H9 (cell line): ENCODE data around the gene CDR2. TPM values are rescaled to one million over a fixed set of nuclear protein-coding genes. Genes with fewer than 3 reads are reported as not detected.

Source experiments
- DNase-seq: peaks from one replicate; pipeline ENCODE4 v3.0.0-alpha.2; 2017
- H2AFZ ChIP-seq: one replicate; pipeline ENCODE4 v1.6.1; 2013; ENCODE audit warnings: mild to moderate bottlenecking, low read length, control low read depth, moderate library complexity
- H2AK5ac ChIP-seq: 2 replicates; pipeline ENCODE4 v1.6.1; 2013; ENCODE audit warnings: low read length, control low read depth, mixed read lengths; ENCODE audit not compliant: insufficient read length
- H2BK120ac ChIP-seq: one replicate; pipeline ENCODE4 v1.6.1; 2013; ENCODE audit warnings: low read depth, mild to moderate bottlenecking, low read length, control low read depth, inconsistent platforms; ENCODE audit not compliant: poor library complexity, severe bottlenecking
- H2BK12ac ChIP-seq: 2 replicates; pipeline ENCODE4 v1.6.1; 2013; ENCODE audit warnings: low read length, control low read depth, mixed read lengths, low read depth; ENCODE audit not compliant: insufficient read length
- H2BK15ac ChIP-seq: 2 replicates; pipeline ENCODE4 v1.6.1; 2013; ENCODE audit warnings: low read depth, low read length, control low read depth
- H2BK20ac ChIP-seq: one replicate; pipeline ENCODE4 v1.6.1; 2013; ENCODE audit warnings: low read depth, mild to moderate bottlenecking, low read length, control low read depth, inconsistent platforms; ENCODE audit not compliant: poor library complexity, severe bottlenecking
- H2BK5ac ChIP-seq: 2 replicates; pipeline ENCODE4 v1.6.1; 2013; ENCODE audit warnings: low read length, control low read depth, mixed read lengths; ENCODE audit not compliant: insufficient read length
- H3K14ac ChIP-seq: 2 replicates; pipeline ENCODE4 v1.6.1; 2013; ENCODE audit warnings: low read length, control low read depth; ENCODE audit not compliant: insufficient read depth
- H3K18ac ChIP-seq: 2 replicates; pipeline ENCODE4 v1.6.1; 2013; ENCODE audit warnings: low read depth, mild to moderate bottlenecking, mixed read lengths, low read length, control low read depth; ENCODE audit not compliant: insufficient read length
- H3K23ac ChIP-seq: 2 replicates; pipeline ENCODE4 v1.6.1; 2013; ENCODE audit warnings: low read length, control low read depth, mixed read lengths, low read depth; ENCODE audit not compliant: insufficient read length
- H3K23me2 ChIP-seq: 2 replicates; pipeline ENCODE4 v1.6.1; 2013; ENCODE audit warnings: low read depth, mild to moderate bottlenecking, mixed read lengths, low read length, control low read depth; ENCODE audit not compliant: insufficient read length, poor library complexity, severe bottlenecking
- H3K27ac ChIP-seq: 2 replicates; pipeline ENCODE4 v1.5.1; 2013; ENCODE audit warnings: low read length, control low read depth, mixed read lengths, low read depth; ENCODE audit not compliant: insufficient read length
- H3K27me3 ChIP-seq: 2 replicates; pipeline ENCODE4 v1.6.1; 2013; ENCODE audit warnings: low read length, control low read depth, inconsistent platforms; ENCODE audit not compliant: insufficient read depth
- H3K4ac ChIP-seq: 2 replicates; pipeline ENCODE4 v1.6.1; 2013; ENCODE audit warnings: low read depth, mild to moderate bottlenecking, control low read depth, inconsistent platforms, low read length, moderate library complexity
- H3K4me1 ChIP-seq: 2 replicates; pipeline ENCODE4 v1.6.1; 2013; ENCODE audit warnings: low read length, control low read depth, inconsistent platforms; ENCODE audit not compliant: insufficient read depth
- H3K4me2 ChIP-seq: 2 replicates; pipeline ENCODE4 v1.6.1; 2013; ENCODE audit warnings: low read length, control low read depth, mixed read lengths; ENCODE audit not compliant: insufficient read length, insufficient read depth
- H3K56ac ChIP-seq: 2 replicates; pipeline ENCODE4 v1.6.1; 2013; ENCODE audit warnings: low read depth, mild to moderate bottlenecking, mixed read lengths, low read length, control low read depth; ENCODE audit not compliant: insufficient read length
- H3K79me1 ChIP-seq: 2 replicates; pipeline ENCODE4 v1.6.1; 2013; ENCODE audit warnings: low read depth, mild to moderate bottlenecking, moderate library complexity, low read length, control low read depth, inconsistent platforms; ENCODE audit not compliant: insufficient read depth, poor library complexity, severe bottlenecking
- H3K79me2 ChIP-seq: 2 replicates; pipeline ENCODE4 v1.6.1; 2013; ENCODE audit warnings: low read length, control low read depth, inconsistent platforms; ENCODE audit not compliant: insufficient read depth
- H3K9ac ChIP-seq: 2 replicates; pipeline ENCODE4 v1.6.1; 2013; ENCODE audit warnings: low read length, control low read depth, mixed read lengths; ENCODE audit not compliant: insufficient read length; ENCODE audit errors: extremely low read depth
- H3K9me3 ChIP-seq: one replicate; pipeline ENCODE4 v1.6.1; 2013; ENCODE audit warnings: low read depth, low read length, inconsistent platforms; ENCODE audit not compliant: control insufficient read depth
- H3T11ph ChIP-seq: one replicate; pipeline ENCODE4 v1.6.1; 2013; ENCODE audit warnings: mild to moderate bottlenecking, low read length, control low read depth, inconsistent platforms
- H4K20me1 ChIP-seq: one replicate; pipeline ENCODE4 v1.6.1; 2013; ENCODE audit not compliant: control insufficient read depth, insufficient read length, insufficient read depth
- H4K5ac ChIP-seq: 2 replicates; pipeline ENCODE4 v1.6.1; 2013; ENCODE audit warnings: low read depth, mild to moderate bottlenecking, mixed read lengths, low read length, control low read depth; ENCODE audit not compliant: insufficient read length
- H4K8ac ChIP-seq: replicated peaks from 2 replicates; pipeline ENCODE4 v1.6.1; 2013; ENCODE audit warnings: low read length, control low read depth, mixed read lengths, low read depth; ENCODE audit not compliant: insufficient read length
- H4K91ac ChIP-seq: 2 replicates; pipeline ENCODE4 v1.6.1; 2013; ENCODE audit warnings: low read depth, mild to moderate bottlenecking, moderate library complexity, mixed read lengths, low read length, control low read depth; ENCODE audit not compliant: insufficient read length
- H3K27ac Mint-ChIP-seq, 3 experiments: 2 replicates in 2 of 3; 3 replicates in 1 of 3; pipeline ENCODE4 v1.8.0; 2020 to 2021; ENCODE audit warnings: mixed read lengths in 3 of 3, mild to moderate bottlenecking in 1 of 3, moderate library complexity in 1 of 3
- H3K27me3 Mint-ChIP-seq: 2 replicates; pipeline ENCODE4 v1.8.0; 2021; ENCODE audit warnings: low read depth, mild to moderate bottlenecking, moderate library complexity, mixed read lengths
- H3K36me3 Mint-ChIP-seq, 3 experiments: 2 replicates in 2 of 3; 3 replicates in 1 of 3; pipeline ENCODE4 v1.8.0; 2020 to 2021; ENCODE audit warnings: low read depth in 3 of 3, mixed read lengths in 3 of 3; ENCODE audit not compliant: insufficient read depth in 1 of 3
- H3K4me1 Mint-ChIP-seq, 2 experiments: 2 replicates each; pipeline ENCODE4 v1.8.0; 2020; ENCODE audit warnings: mixed read lengths in 2 of 2
- H3K4me3 Mint-ChIP-seq, 2 experiments: 2 replicates in 1 of 2; 3 replicates in 1 of 2; pipeline ENCODE4 v1.8.0; 2020 to 2021; ENCODE audit warnings: mild to moderate bottlenecking in 2 of 2, mixed read lengths in 2 of 2, moderate library complexity in 1 of 2
- H3K9me3 Mint-ChIP-seq, 2 experiments: 2 replicates in 1 of 2; 3 replicates in 1 of 2; pipeline ENCODE4 v1.8.0; 2020; ENCODE audit warnings: mild to moderate bottlenecking in 2 of 2, mixed read lengths in 2 of 2, moderate library complexity in 1 of 2
- total RNA-seq: library from RNA; stranded (reverse); gene quantifications from 2 replicates; pipeline ENCODE4 v1.2.1, GENCODE V29; 2021
- TF ChIP-seq, protein P1 (sequence below): fragments of 200-600 bp; sonication (generic); conservative IDR thresholded peaks from 3 replicates; pipeline ENCODE4 v1.8.0; 2021; ENCODE audit warnings: antibody characterized with exemption, mild to moderate bottlenecking

CDR2 gene
- total RNA-seq, 1 experiment from 2014 or later, result 33.4 TPM

DNA sequence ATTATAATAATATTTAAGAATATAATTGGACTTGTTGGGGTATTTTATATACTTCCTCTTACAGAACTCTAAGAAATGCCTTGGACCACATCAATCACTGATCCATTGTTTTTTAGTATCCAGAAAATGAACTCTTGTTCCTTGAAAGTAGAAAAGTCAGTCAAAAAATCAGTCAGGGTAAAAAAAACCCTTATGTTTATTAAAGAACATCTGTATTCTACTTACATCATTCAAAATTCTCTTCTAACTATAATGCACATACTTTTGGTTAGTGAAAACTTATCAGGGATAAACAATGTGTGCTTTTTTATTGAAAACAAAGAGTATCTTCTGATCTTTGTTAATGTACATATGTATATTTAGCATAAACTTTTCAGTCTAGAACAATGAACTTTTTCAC is 23.5 kb upstream of the CDR2 start:
- Histone ChIP-seq H3K4me2 (no peak overlapping the region), H3K56ac (no peak overlapping the region), H3K27me3 (no peaks in the 10 kb centered on the region), H2BK5ac (no peak overlapping the region), H4K8ac (no peak overlapping the region), H3K23me2 (no peaks in the 10 kb centered on the region), H3K9me3 (no peaks in the 10 kb centered on the region), H3K27ac (no peak overlapping the region), H4K5ac (no peak overlapping the region), H3K18ac (no peak overlapping the region), H2BK15ac (no peak overlapping the region), H2BK12ac (no peak overlapping the region), H3K79me2 (no peaks in the 10 kb centered on the region), H2BK20ac (no peak overlapping the region), H3K9ac (no peak overlapping the region), H2AFZ (no peak overlapping the region), H3T11ph (no peak overlapping the region), H3K4me1 (no peaks in the 10 kb centered on the region), H3K4ac (no peak overlapping the region), H2BK120ac (no peak overlapping the region), H3K14ac (no peak overlapping the region), H4K91ac (no peak overlapping the region), H2AK5ac (no peak overlapping the region), H3K23ac (no peak overlapping the region), H4K20me1 (no peaks in the 10 kb centered on the region), H3K79me1 (no peaks in the 10 kb centered on the region)
- Mint-ChIP-seq H3K36me3 (no peaks in the 10 kb centered on the region), H3K27ac (no peak overlapping the region), H3K27me3 (no peaks in the 10 kb centered on the region), H3K4me3 (no peak overlapping the region), H3K4me1 (no peaks in the 10 kb centered on the region), H3K9me3 (no peaks in the 10 kb centered on the region)
- TF ChIP-seq, protein P1, sequence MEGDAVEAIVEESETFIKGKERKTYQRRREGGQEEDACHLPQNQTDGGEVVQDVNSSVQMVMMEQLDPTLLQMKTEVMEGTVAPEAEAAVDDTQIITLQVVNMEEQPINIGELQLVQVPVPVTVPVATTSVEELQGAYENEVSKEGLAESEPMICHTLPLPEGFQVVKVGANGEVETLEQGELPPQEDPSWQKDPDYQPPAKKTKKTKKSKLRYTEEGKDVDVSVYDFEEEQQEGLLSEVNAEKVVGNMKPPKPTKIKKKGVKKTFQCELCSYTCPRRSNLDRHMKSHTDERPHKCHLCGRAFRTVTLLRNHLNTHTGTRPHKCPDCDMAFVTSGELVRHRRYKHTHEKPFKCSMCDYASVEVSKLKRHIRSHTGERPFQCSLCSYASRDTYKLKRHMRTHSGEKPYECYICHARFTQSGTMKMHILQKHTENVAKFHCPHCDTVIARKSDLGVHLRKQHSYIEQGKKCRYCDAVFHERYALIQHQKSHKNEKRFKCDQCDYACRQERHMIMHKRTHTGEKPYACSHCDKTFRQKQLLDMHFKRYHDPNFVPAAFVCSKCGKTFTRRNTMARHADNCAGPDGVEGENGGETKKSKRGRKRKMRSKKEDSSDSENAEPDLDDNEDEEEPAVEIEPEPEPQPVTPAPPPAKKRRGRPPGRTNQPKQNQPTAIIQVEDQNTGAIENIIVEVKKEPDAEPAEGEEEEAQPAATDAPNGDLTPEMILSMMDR, result no peak
- no peak for DNase-seq
